ENCODE results near the gene CCSER1.
"Not testable (repeated sequence)": the region's sequence is repeated elsewhere in the genome, so short reads cannot be mapped to it uniquely, and the experiment has no call there.

CCSER1 gene

GRCh38 chr4:90299373-90299772 lies 172.2 kb downstream of the CCSER1 start:
- no peak for DNase-seq (ENCODE audit: low spot score)

GRCh38 chr4:90306810-90307209 lies 179.6 kb downstream of the CCSER1 start:
- no peak for TF ChIP-seq CTCF (IDR thresholded peaks at IDR 0.05; ENCODE audit: borderline replicate concordance, control extremely low read depth, extremely low read depth, insufficient read depth, missing control alignments)
- in situ Hi-C loops (cut with MboI; ENCODE audit: low sequenced_read_pairs, unreplicated experiment) = no loop called here
- DNase-seq (ENCODE audit: low spot score) = no peak

More at GRCh38 chr4:90299373-90299772, 172.2 kb downstream of the CCSER1 start:
- in situ Hi-C loops (cut with MboI; ENCODE audit: low sequenced_read_pairs, unreplicated experiment) = loop anchor here (25.0 kb wide), 1 partner anchor 387 kb away; no protein-coding TSS in a partner anchor
- no peak for TF ChIP-seq CTCF (IDR thresholded peaks at IDR 0.05; ENCODE audit: borderline replicate concordance, control extremely low read depth, extremely low read depth, insufficient read depth, missing control alignments)

GRCh38 chr4:90317140-90317539 lies 189.9 kb downstream of the CCSER1 start:
- DNase-seq (ENCODE audit: low spot score); in situ Hi-C loops (cut with MboI; ENCODE audit: low sequenced_read_pairs, unreplicated experiment): not testable (repeated sequence)

GRCh38 chr4:90317785-90318184 lies 190.6 kb downstream of the CCSER1 start:
- TF ChIP-seq CTCF (IDR thresholded peaks at IDR 0.05; ENCODE audit: borderline replicate concordance, control extremely low read depth, extremely low read depth, insufficient read depth, missing control alignments) = no peak
- in situ Hi-C loops (cut with MboI; ENCODE audit: low sequenced_read_pairs, unreplicated experiment) = no loop called here
- no peak for DNase-seq (ENCODE audit: low spot score)

GRCh38 chr4:90318193-90318592 lies 191.0 kb downstream of the CCSER1 start:
- DNase-seq (ENCODE audit: low spot score) = no peak
- TF ChIP-seq CTCF (IDR thresholded peaks at IDR 0.05; ENCODE audit: borderline replicate concordance, control extremely low read depth, extremely low read depth, insufficient read depth, missing control alignments) = no peak
- in situ Hi-C loops (cut with MboI; ENCODE audit: low sequenced_read_pairs, unreplicated experiment) = no loop called here

GRCh38 chr4:90328558-90328957 lies 201.4 kb downstream of the CCSER1 start:
- DNase-seq (ENCODE audit: low spot score) = no peak
- in situ Hi-C loops (cut with MboI; ENCODE audit: low sequenced_read_pairs, unreplicated experiment) = no loop called here
- TF ChIP-seq CTCF (IDR thresholded peaks at IDR 0.05; ENCODE audit: borderline replicate concordance, control extremely low read depth, extremely low read depth, insufficient read depth, missing control alignments) = no peak

- no peak for TF ChIP-seq CTCF (IDR thresholded peaks at IDR 0.05; ENCODE audit: borderline replicate concordance, control extremely low read depth, extremely low read depth, insufficient read depth, missing control alignments)
- no peak for DNase-seq (ENCODE audit: low spot score)
- in situ Hi-C loops (cut with MboI; ENCODE audit: low sequenced_read_pairs, unreplicated experiment) = no loop called here
Measured at GRCh38 chr4:90330546-90330945, 203.4 kb downstream of the CCSER1 start.

Measured in GM13976 (cell line).